ENCODE measurements around the gene EIF2B2. TPM values are rescaled to one million over a fixed set of nuclear protein-coding genes. Genes with fewer than 3 reads are reported as not detected.
A peak's percentile ranks its signal among the peaks of the same experiment; 100 is the strongest.

EIF2B2 gene
- total and polyA plus RNA-seq, 9 of the 15 experiments (the other 6 are each of a cell fraction or from before 2014, with no cell fraction given): 10.6 to 94.1 (median 38.9) TPM

DNA sequence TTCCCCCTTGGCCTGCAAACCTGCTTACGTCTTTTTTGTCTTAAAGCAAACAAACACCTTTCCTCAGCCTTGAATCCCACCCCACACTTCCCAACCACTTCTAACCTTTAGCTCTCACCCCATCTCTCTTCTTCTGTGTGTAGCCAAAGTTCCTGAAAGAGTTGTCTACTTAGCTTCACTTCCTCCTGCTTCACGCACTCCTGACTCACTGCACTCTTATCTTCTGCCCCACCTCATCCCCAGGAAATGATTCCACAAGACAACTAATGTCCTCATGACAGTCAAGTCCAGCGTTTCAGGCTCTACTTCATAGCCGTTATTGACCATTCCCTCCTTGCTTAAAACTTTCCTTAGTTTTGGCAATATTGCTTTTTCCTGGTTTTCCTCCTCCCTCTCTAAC lies 22.4 kb downstream of the EIF2B2 start (continued):
- TF ChIP-seq ADNP (tag; IDR thresholded peaks at IDR 0.05): no peak
- TF ChIP-seq, protein P1, sequence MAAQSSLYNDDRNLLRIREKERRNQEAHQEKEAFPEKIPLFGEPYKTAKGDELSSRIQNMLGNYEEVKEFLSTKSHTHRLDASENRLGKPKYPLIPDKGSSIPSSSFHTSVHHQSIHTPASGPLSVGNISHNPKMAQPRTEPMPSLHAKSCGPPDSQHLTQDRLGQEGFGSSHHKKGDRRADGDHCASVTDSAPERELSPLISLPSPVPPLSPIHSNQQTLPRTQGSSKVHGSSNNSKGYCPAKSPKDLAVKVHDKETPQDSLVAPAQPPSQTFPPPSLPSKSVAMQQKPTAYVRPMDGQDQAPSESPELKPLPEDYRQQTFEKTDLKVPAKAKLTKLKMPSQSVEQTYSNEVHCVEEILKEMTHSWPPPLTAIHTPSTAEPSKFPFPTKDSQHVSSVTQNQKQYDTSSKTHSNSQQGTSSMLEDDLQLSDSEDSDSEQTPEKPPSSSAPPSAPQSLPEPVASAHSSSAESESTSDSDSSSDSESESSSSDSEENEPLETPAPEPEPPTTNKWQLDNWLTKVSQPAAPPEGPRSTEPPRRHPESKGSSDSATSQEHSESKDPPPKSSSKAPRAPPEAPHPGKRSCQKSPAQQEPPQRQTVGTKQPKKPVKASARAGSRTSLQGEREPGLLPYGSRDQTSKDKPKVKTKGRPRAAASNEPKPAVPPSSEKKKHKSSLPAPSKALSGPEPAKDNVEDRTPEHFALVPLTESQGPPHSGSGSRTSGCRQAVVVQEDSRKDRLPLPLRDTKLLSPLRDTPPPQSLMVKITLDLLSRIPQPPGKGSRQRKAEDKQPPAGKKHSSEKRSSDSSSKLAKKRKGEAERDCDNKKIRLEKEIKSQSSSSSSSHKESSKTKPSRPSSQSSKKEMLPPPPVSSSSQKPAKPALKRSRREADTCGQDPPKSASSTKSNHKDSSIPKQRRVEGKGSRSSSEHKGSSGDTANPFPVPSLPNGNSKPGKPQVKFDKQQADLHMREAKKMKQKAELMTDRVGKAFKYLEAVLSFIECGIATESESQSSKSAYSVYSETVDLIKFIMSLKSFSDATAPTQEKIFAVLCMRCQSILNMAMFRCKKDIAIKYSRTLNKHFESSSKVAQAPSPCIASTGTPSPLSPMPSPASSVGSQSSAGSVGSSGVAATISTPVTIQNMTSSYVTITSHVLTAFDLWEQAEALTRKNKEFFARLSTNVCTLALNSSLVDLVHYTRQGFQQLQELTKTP (IDR thresholded peaks at IDR 0.05; ENCODE audit: low read depth in 1 of 2, partially characterized antibody in 2 of 2): peak; percentile 62 to 76
- TF ChIP-seq, protein P2, sequence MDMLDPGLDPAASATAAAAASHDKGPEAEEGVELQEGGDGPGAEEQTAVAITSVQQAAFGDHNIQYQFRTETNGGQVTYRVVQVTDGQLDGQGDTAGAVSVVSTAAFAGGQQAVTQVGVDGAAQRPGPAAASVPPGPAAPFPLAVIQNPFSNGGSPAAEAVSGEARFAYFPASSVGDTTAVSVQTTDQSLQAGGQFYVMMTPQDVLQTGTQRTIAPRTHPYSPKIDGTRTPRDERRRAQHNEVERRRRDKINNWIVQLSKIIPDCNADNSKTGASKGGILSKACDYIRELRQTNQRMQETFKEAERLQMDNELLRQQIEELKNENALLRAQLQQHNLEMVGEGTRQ (CRISPR knock-in tag; IDR thresholded peaks at IDR 0.05): no peak
- TF ChIP-seq POLR2G (IDR thresholded peaks at IDR 0.05; ENCODE audit: low read depth, low read length): no peak
- TF ChIP-seq GTF2A2 (tag; IDR thresholded peaks at IDR 0.05): no peak
- TF ChIP-seq, protein P3, sequence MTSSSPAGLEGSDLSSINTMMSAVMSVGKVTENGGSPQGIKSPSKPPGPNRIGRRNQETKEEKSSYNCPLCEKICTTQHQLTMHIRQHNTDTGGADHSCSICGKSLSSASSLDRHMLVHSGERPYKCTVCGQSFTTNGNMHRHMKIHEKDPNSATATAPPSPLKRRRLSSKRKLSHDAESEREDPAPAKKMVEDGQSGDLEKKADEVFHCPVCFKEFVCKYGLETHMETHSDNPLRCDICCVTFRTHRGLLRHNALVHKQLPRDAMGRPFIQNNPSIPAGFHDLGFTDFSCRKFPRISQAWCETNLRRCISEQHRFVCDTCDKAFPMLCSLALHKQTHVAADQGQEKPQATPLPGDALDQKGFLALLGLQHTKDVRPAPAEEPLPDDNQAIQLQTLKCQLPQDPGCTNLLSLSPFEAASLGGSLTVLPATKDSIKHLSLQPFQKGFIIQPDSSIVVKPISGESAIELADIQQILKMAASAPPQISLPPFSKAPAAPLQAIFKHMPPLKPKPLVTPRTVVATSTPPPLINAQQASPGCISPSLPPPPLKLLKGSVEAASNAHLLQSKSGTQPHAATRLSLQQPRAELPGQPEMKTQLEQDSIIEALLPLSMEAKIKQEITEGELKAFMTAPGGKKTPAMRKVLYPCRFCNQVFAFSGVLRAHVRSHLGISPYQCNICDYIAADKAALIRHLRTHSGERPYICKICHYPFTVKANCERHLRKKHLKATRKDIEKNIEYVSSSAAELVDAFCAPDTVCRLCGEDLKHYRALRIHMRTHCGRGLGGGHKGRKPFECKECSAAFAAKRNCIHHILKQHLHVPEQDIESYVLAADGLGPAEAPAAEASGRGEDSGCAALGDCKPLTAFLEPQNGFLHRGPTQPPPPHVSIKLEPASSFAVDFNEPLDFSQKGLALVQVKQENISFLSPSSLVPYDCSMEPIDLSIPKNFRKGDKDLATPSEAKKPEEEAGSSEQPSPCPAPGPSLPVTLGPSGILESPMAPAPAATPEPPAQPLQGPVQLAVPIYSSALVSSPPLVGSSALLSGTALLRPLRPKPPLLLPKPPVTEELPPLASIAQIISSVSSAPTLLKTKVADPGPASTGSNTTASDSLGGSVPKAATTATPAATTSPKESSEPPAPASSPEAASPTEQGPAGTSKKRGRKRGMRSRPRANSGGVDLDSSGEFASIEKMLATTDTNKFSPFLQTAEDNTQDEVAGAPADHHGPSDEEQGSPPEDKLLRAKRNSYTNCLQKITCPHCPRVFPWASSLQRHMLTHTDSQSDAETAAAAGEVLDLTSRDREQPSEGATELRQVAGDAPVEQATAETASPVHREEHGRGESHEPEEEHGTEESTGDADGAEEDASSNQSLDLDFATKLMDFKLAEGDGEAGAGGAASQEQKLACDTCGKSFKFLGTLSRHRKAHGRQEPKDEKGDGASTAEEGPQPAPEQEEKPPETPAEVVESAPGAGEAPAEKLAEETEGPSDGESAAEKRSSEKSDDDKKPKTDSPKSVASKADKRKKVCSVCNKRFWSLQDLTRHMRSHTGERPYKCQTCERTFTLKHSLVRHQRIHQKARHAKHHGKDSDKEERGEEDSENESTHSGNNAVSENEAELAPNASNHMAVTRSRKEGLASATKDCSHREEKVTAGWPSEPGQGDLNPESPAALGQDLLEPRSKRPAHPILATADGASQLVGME (CRISPR knock-in tag; IDR thresholded peaks at IDR 0.05): no peak
- TF ChIP-seq PRPF4 (IDR thresholded peaks at IDR 0.05; ENCODE audit: insufficient read depth, low read depth, low read length, poor library complexity, severe bottlenecking): no peak
- TF ChIP-seq SREBF2 (CRISPR knock-in tag; IDR thresholded peaks at IDR 0.05): no peak
- TF ChIP-seq, protein P4, sequence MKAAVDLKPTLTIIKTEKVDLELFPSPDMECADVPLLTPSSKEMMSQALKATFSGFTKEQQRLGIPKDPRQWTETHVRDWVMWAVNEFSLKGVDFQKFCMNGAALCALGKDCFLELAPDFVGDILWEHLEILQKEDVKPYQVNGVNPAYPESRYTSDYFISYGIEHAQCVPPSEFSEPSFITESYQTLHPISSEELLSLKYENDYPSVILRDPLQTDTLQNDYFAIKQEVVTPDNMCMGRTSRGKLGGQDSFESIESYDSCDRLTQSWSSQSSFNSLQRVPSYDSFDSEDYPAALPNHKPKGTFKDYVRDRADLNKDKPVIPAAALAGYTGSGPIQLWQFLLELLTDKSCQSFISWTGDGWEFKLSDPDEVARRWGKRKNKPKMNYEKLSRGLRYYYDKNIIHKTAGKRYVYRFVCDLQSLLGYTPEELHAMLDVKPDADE (conservative IDR thresholded peaks at IDR 0.05; ENCODE audit: control insufficient read depth, low read depth, low read length): no peak
- TF ChIP-seq TRIM28 (IDR thresholded peaks at IDR 0.05): no peak; the same call in 1 of the 2 replicates
- no peak for TF ChIP-seq ZNF778 (CRISPR knock-in tag; IDR thresholded peaks at IDR 0.05)
- peak; percentile 90 for TF ChIP-seq SMARCE1 (IDR thresholded peaks at IDR 0.05)
- TF ChIP-seq ZNF717 (CRISPR knock-in tag; IDR thresholded peaks at IDR 0.05): no peak
